Measurements from ENCODE around the gene MCTP1.
A peak's percentile ranks its signal among the peaks of the same experiment; 100 is the strongest.
"Not testable (repeated sequence)": the region's sequence is repeated elsewhere in the genome, so short reads cannot be mapped to it uniquely, and the experiment has no call there.

The MCTP1 gene

DNA sequence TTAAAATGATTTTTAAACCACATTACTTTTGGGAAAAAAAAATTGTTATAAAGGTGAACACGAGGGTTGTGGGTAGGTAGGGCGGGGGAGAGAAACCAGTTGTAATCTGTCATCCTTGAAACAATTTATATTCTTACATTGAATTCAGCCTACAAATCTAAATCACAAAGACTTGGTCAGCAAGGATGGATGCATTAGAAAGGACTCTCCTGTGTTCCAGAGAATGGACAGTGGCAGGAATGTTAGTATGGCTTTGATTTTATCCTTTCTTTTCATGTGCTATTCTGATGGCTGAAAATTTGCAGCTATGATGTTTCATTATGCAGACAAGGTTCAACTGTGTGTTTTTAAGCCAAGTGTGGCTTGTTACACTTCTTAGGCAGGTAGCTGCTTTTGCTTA is 431.8 kb downstream of the MCTP1 start:
- DNase-seq, result no peak

DNA sequence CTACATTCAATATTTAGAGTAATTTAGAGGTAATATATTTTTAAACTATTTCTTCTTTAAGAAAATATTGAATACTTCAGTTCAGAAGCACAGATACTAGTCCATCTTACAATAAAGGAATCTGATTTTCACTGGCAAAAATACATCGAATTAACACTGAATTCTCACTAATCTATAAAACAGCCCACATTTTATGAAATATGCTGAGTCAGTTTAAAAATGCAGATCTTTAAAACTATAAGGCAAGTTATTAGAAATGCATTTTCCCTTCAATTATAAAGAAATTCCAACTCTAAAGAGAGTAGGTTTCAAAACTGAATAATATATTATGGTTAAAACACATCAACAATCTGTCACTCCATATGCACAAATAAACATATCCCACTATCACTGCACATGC is 433.9 kb downstream of the MCTP1 start:
- no peak for DNase-seq

DNA sequence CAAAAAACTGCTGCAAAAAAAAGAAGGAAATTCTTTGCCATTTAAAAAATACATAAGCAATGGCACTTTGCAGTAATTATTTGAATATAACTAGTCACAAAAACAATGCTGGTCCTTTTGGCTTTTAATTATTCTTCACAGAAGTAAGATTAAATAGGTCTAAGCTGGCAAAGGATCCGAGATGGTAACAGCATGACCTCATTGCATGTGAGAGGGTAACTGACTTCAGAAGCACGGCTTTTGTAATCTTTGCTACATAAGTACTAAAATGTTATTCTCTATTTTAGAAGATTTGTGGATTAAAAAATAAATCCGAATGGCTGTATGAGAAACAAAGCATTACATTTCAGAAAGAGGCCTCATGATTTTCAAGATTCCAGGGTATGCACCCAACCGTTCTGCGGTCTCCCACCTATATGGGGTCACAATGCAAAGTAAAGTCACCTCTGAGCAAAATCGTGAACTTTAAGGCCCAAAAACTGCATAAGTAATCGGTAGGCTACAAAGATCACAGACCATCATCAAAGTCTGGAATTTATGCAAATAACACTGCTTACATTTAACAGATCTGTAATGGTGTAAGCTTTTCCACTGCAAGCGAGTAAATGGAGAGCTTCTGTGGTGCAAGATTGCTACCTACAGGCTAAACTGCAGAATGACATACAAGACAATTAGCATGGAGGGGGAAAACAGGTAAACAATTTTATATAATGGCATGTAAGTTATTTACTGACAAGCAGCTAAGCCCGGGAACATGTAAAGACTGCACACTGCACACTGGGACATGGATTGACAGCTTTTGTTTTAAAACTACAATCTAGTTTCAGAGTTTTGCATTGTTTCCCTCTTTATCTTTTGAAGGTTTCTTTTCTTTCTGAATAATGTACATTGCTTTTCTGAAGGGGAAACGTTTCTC is 434.8 kb downstream of the MCTP1 start:
- DNase-seq, result peak; percentile 38

GRCh38 chr5:94849324-94849723 is 435.6 kb downstream of the MCTP1 start:
- no peak for DNase-seq

DNA sequence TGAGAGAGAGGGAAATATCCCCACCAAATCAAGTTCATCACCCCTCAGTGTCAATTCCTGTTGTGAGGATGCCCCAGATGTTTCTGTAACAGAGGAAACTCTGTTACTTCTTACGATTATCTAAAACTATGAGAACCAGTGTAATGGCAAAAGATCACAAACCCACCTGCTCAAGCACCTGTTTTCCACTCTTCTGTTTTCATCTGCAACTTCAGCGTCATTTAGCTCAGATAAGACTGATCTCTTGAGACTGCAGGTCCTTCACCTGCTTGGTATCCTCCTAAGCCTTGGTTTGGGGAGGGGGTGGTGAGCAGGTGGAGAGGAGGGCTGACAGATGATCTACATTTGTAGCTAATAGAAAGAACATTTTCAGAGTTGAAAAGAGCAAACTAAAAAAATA is 437.2 kb downstream of the MCTP1 start:
- no peak for DNase-seq

DNA sequence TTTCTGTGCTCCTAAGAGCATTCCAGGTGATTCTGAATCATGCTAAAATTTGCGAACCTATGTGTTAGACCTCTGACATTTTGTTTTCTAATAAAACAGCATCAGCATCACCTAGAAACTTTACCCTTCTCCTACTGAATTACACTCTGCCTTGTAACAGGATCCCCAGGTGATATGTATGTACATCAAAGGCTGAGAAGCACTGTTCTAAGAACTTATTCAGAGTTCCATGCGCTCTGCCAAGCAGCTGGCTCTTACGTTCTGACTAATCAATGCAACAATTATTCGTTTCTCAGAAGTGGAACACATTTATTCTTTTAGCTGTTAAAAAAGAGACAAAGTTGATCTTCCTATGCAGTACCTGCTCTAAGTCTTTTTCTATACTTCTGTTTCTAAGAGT is 437.9 kb downstream of the MCTP1 start:
- no peak for DNase-seq

- not testable (repeated sequence) for DNase-seq
Observed at GRCh38 chr5:94845696-94846095, 439.2 kb downstream of the MCTP1 start.

DNA sequence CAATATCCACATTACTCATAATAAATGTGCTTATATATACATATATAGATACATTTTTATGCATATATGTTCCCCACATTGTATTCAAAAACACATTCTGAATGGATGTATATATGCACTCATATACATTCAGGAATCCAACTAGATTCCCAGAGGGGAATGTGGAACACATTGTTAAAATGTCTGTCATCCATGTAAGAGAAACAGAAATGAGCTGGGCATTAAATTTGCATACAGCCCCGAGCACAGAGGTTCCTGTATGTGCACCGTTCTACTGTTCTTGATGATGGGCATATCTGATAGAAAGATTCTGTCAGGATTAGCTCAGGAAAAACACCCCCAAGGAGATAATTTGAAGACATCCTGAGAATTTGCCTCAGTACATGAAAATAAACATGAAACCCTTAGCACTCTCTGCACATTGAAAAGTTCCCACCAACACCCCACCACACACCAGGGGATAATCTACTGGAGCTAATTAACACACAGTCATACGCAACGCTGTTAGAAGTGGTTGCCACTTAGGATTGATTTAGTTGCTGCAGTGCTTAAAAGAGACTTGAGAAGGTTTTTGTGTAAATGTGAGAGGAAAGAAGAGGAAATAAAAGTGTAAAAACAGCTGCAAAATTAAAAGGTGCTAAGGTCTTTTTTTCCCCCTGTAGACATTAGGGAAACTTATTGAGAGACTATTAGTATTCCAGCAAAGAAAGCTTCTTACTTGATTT is 443.1 kb downstream of the MCTP1 start:
- DNase-seq, result no peak

- no peak for DNase-seq
Observed at GRCh38 chr5:94833851-94834250, 451.0 kb downstream of the MCTP1 start.

DNA sequence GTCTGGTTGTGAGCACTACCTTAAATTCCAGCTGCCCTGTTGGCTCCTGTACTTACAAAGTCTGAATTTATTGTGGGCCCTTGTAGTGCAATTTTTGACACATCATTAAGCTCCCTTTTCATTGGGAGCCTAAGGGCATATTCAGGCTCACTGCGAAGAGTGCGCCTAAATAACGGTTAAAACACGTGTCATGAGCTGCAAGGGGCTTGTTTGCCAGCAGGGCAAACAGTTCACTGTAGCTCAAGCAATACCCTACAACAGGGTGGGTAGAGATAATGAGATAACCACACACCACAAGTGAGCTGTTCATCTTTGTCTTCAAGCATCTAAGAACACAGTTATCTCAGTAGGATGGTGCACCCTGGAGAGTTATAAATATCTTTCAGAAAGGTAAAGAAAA is 452.2 kb downstream of the MCTP1 start:
- DNase-seq, result no peak

- DNase-seq, result peak; percentile 14
Observed at GRCh38 chr5:94830520-94830919, 454.4 kb downstream of the MCTP1 start.

DNA sequence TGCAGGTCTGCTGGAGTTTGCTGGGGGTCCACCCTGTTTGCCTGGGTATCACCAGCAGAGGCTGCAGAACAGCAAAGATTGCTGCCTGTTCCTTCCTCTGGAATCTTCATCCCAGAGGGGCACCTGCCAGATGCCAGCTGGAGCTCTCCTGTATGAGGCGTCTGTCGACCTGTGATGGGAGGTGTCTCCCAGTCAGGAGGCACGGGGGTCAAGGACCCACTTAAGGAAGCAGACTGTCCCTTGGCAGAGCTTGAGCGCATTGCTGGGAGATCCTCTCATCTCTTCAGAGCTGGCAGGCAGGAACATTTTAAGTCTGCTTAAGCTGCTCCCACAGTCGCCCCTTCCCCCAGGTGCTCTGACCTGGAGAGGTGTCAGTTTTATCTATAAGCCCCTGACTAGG is 456.7 kb downstream of the MCTP1 start:
- not testable (repeated sequence) for DNase-seq

DNA sequence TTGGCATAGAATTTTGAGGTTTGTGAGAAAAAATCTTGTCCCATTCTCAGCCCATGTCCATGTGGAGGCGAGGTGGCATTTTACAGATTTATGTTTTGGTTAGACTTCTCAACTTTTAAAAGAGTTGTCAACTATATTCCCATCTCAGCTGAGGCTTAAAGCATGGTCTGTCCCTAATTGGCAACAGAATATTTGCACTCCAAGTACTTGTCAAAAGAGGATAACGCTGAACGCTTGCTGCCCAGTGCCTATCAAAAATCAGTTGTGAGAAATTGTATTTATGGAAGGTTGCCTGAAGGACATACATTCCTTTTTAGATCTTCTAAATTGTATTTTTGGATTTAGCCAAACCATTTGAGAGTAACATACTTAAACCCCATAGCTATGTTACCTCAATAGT is 464.4 kb downstream of the MCTP1 start:
- no peak for DNase-seq

DNA sequence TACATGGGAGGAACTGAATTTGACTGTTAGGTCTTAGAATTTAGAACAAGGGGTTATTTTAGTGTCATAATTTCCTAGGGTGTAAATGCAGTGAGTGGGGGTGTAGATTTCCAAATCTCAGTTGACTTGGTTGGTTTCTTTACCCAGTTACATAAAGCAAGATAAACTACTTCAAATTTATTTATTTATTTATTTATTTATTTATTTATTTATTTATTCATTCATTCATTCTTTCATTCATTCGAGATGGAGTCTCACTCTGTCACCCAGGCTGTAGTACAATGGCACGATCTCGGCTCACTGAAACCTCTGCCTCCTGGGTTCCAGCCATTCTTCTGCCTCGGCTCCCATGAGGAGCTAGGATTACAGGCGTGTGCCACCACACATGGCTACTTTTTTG is 466.0 kb downstream of the MCTP1 start:
- no peak for DNase-seq

DNA sequence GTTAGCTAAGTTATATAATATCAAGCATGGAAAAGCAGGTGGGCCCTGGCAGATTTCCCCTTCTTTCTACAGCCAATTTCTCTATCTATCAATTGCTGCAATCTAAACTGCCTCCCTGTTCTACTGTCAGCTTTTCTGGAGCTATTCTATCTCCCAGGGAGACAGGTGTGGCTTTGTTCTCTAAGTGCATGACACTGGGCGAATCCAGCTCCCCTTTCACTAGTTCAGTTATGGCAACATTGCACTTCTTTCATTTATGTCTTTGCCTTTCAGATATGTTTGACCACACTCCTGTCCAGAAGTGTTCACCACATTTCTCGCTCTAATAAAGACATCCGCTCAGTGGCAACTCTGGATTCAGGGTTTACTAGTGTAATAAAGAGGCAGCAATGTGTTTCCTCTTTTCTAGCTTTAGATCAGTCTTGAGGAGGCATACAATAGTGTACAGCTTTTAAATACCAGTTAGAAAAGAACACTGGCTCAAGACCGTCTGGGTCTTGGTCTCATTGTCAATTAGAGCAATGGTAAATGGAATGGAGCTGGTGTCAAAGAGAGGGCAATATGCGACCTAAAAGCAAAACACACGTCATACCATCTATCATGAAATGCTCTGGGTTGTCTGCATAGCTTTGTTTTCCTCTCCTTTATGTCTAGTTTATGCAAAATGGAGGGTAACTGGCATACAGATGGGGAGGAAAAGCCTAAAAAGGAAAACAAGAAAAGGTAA is 469.4 kb downstream of the MCTP1 start:
- no peak for DNase-seq

DNA sequence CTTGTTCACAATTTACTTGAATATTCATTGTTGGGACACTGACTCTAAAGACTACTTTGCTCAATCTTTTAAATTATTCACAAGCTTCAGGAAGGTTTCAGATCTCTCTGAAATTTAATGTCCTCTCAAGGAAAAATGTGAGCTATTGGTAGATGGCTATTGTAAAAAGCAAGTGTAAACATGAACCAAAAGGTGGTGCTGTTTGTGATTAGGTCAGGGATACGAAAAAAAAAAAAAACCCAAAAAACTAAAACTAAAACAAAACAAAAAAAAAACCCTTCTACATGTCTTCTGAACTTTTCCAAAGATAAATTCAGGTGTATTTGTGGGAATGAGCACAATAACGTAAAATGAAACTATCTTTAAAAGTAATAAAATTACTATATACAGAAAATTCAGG is 472.7 kb downstream of the MCTP1 start:
- DNase-seq, result no peak

DNA sequence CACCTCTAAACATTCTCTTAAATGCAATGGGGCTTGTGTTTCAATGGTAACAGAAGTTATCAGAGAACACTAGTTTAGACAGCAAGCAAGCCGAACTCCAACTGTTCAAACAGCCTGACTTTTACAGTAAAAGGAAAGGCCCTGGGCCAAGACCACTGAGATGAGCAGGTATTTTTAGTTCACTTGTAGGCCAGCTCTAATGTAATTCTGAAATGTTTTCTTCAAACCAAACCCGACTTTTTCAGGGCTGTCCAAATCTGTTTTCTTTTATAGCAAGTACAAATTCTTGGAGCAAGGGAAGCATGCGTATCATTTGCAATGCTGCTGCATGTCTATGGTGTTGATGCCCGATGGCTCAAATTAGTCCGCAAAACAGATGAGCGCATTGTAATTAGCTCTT is 473.6 kb downstream of the MCTP1 start:
- DNase-seq, result no peak

DNA sequence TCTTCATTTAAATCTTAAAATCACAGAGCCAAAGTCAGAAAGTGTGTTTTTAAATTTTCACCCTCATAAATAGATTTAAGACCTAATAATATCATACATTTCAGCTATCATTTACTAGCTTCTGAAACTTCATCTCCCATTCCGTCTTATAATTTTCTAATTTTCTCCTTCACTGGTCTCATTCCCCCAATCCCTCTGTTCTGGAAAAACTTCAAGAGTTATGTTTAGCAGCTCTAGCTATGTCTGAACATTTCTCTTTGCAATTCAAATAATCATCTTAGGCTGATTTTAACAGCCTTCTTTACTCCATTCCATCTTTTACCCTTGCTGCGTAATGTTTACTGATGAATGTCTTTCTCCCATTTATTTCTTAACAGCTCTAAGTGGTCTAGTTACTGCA is 474.0 kb downstream of the MCTP1 start:
- DNase-seq, result no peak

DNA sequence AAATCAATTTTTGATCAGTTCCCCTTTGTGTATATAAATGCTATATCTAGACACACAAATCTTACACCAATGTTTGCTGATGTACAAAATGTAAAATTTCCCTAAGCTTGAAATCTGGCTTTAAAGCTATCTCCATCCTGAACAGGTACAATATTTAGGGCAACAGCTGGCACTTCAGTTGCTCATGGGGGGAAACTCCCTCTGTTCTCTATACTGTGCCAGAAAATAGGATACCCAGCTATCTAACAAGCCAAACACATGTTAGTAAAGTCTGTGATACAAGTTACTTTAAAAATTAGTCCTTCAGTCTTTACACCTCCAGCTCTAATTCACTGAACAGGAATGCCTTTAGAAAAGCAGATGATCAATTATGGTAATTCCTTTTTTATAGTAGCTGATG is 474.6 kb downstream of the MCTP1 start:
- no peak for DNase-seq

DNA sequence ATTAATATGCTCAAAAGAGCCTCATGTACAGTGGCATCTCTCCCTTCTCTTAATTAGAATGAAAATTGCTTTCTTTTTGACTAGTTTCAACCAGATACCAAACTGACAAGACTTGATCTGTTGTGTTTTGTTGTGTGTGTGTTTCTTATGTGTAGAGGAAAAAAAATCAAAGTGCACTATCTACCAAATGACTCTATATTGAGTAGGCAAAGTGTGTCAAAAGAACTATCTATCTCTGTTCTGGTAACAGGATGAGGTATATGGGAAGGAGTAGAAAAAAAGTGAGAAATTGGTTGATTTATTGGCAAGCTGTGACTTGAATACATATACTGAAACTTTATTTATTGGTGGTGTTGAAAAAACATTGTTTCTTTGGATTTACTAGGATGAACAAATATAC is 476.4 kb downstream of the MCTP1 start:
- no peak for DNase-seq

DNA sequence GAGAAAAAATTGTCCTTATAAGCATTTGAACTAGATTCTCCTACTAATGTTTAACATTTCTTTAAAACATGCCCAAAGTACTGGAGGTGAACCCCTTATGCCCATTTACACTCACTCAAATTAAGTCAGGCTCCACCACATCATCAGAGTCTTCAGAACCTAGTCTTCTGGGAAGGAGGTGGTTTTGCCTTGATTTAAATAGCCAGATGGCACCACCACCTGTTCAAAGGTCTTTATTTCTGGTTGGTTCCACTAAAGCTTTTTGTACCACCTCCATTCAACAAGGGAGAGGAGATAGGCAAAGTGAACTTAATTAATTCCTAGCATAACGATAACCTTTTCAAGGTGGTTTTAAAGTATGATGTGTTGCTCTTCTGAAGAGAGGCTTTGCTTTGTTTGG is 476.9 kb downstream of the MCTP1 start:
- no peak for DNase-seq

- DNase-seq, result peak; percentile 1
Observed at GRCh38 chr5:94802450-94802849, 482.4 kb downstream of the MCTP1 start.

GRCh38 chr5:94796586-94796985 is 488.3 kb downstream of the MCTP1 start:
- DNase-seq, result no peak

DNA sequence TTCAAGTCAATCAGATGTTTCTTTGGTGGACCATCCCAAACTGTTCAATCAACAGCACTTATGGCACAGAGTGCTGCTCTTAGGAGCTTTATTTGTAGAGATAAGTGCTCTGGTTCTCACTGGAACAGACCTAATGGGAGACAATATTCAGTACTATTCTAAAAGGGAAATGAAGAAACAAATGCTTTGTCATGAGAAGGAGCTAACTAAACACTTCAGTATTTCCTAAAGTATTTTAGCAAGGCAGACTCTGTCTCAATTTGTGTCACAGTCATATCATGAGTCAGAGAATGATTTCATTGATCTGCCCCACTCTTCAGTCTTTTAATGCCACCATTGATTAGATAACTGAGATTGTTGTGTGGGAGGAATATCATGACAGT is 491.1 kb downstream of the MCTP1 start:
- peak; percentile 20 for DNase-seq

Data from EL (cell line).